ENCODE data around the gene EPB41L4B.

DNA sequence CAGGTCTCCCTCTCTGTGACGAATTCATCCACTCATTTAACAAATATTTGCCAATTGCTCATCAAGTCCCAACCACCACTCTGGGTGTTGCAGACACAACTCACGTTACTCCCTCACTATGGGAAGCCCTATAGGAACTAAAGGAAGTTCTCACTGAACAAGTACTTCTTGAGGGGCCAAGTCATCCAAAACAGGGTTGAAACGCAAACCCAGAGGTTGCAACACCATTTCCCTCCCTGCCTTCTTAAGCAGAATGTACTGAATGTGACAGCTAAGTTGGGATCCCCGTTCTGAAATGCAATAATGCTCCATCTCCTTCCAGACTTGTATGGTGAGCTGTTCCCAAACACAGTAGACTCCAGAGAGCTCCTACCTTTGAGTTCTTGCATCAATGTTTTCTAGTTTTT is 34.3 kb downstream of the EPB41L4B start:
- TF ChIP-seq, protein P1, sequence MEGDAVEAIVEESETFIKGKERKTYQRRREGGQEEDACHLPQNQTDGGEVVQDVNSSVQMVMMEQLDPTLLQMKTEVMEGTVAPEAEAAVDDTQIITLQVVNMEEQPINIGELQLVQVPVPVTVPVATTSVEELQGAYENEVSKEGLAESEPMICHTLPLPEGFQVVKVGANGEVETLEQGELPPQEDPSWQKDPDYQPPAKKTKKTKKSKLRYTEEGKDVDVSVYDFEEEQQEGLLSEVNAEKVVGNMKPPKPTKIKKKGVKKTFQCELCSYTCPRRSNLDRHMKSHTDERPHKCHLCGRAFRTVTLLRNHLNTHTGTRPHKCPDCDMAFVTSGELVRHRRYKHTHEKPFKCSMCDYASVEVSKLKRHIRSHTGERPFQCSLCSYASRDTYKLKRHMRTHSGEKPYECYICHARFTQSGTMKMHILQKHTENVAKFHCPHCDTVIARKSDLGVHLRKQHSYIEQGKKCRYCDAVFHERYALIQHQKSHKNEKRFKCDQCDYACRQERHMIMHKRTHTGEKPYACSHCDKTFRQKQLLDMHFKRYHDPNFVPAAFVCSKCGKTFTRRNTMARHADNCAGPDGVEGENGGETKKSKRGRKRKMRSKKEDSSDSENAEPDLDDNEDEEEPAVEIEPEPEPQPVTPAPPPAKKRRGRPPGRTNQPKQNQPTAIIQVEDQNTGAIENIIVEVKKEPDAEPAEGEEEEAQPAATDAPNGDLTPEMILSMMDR (IDR thresholded peaks at IDR 0.05), result no peak
- no peak for TF ChIP-seq POLR2AphosphoS5 (IDR thresholded peaks at IDR 0.05; ENCODE audit: insufficient read depth in 1 of 2, low read depth in 1 of 2)
- no peak for TF ChIP-seq POLR2A (IDR thresholded peaks at IDR 0.05)
